ENCODE measurements around the gene HMBS.
A peak's percentile ranks its signal among the peaks of the same experiment; 100 is the strongest.

HMBS gene

GRCh38 chr11:119115484-119116234 lies 31.0 kb downstream of the HMBS start:
- peak in 1 of 2 experiments; percentile 77 for DNase-seq (ENCODE audit: low read depth in 1 of 2, low spot score in 1 of 2)

GRCh38 chr11:119116235-119116594 lies 31.5 kb downstream of the HMBS start:
- no peak for DNase-seq (ENCODE audit: low read depth in 1 of 2, low spot score in 1 of 2)
- TF ChIP-seq POLR2AphosphoS5 (IDR thresholded peaks at IDR 0.05; ENCODE audit: low read depth) (no peak), GABPA (IDR thresholded peaks at IDR 0.05; ENCODE audit: low read depth) (no peak), REST (IDR thresholded peaks at IDR 0.05; ENCODE audit: insufficient replicate concordance, low read depth) (no peak), CTCF (IDR thresholded peaks at IDR 0.05; ENCODE audit: insufficient read depth, low read length) (no peak), SPI1 (IDR thresholded peaks at IDR 0.05; ENCODE audit: borderline replicate concordance, low read depth) (no peak)
- Histone ChIP-seq H3K4me3 (replicated peaks; ENCODE audit: insufficient read depth, low read length) (no peak overlapping the region), H3K27ac (replicated peaks) (peak overlapping the region; percentile 73), H3K27me3 (ENCODE audit: insufficient read depth, poor library complexity, severe bottlenecking) (no peaks in the 10 kb centered on the region)

More at GRCh38 chr11:119115484-119116234, 31.0 kb downstream of the HMBS start:
- peak overlapping the region; percentile 73 for H3K27ac ChIP-seq (replicated peaks)
- no peaks in the 10 kb centered on the region for H3K27me3 ChIP-seq (ENCODE audit: insufficient read depth, poor library complexity, severe bottlenecking)
- H3K4me3 ChIP-seq (replicated peaks; ENCODE audit: insufficient read depth, low read length), result peak overlapping the region; percentile 1; the same call in 1 of the 2 replicates
- no peak for TF ChIP-seq CTCF (IDR thresholded peaks at IDR 0.05; ENCODE audit: insufficient read depth, low read length)
- no peak for TF ChIP-seq SPI1 (IDR thresholded peaks at IDR 0.05; ENCODE audit: borderline replicate concordance, low read depth)
- TF ChIP-seq REST (IDR thresholded peaks at IDR 0.05; ENCODE audit: insufficient replicate concordance, low read depth), result no peak
- TF ChIP-seq POLR2AphosphoS5 (IDR thresholded peaks at IDR 0.05; ENCODE audit: low read depth), result no peak
- TF ChIP-seq GABPA (IDR thresholded peaks at IDR 0.05; ENCODE audit: low read depth), result no peak

GRCh38 chr11:119116601-119117000 lies 31.9 kb downstream of the HMBS start:
- Histone ChIP-seq H3K4me3 (replicated peaks; ENCODE audit: insufficient read depth, low read length) (no peak overlapping the region), H3K27ac (replicated peaks) (no peak overlapping the region; the same call in 1 of the 2 replicates), H3K27me3 (ENCODE audit: insufficient read depth, poor library complexity, severe bottlenecking) (no peaks in the 10 kb centered on the region)
- DNase-seq (ENCODE audit: low read depth in 1 of 2, low spot score in 1 of 2), result no peak
- TF ChIP-seq CTCF (IDR thresholded peaks at IDR 0.05; ENCODE audit: insufficient read depth, low read length) (no peak), GABPA (IDR thresholded peaks at IDR 0.05; ENCODE audit: low read depth) (no peak), REST (IDR thresholded peaks at IDR 0.05; ENCODE audit: insufficient replicate concordance, low read depth) (no peak), SPI1 (IDR thresholded peaks at IDR 0.05; ENCODE audit: borderline replicate concordance, low read depth) (no peak), POLR2AphosphoS5 (IDR thresholded peaks at IDR 0.05; ENCODE audit: low read depth) (no peak)

Data from HL-60 (cell line).